Transverse colon (tissue), 3 donors: ENCODE data around the gene HLA-DRB1.

Experiments used
- CTCF ChIP-seq, 5 experiments: fragments of 200-600 bp in 3 of 5; fragments of 450-650 bp in 2 of 5; sonication (generic) in 3 of 5; IDR thresholded peaks; 1 replicate in 2 of 5; 2 replicates in 3 of 5; pipeline ENCODE4 v1.5.1; 2016 to 2017; ENCODE audit warnings: antibody characterized with exemption in 5 of 5, inconsistent platforms in 3 of 5, mild to moderate bottlenecking in 2 of 5, moderate library complexity in 1 of 5
- EP300 ChIP-seq: sonication (generic); formaldehyde crosslinking; IDR thresholded peaks from one replicate; pipeline ENCODE4 v1.6.1; 2017; ENCODE audit warnings: antibody characterized with exemption, low read depth

GRCh38 chr6:32638532-32639219, 49.0 kb upstream of the HLA-DRB1 start:
- TF ChIP-seq CTCF (IDR thresholded peaks at IDR 0.05): no peak
- TF ChIP-seq EP300: no peak
